HEK293 (cell line): ENCODE measurements around the gene HPRT1.

ENCODE experiments used
- CTCF ChIA-PET: fragments of 350-600 bp; formaldehyde crosslinking; extraction: SDS; loops from one replicate; lab custom pipeline; 2021; ENCODE audit warnings: antibody characterized with exemption; lab: Yijun Ruan, JAX
- POLR2A ChIA-PET: fragments of 300-600 bp; formaldehyde crosslinking; extraction: SDS; loops from one replicate; lab custom pipeline; 2020; ENCODE audit warnings: antibody characterized with exemption, inconsistent platforms; lab: Yijun Ruan, JAX
- H3K27ac ChIP-seq: fragments of 200-500 bp; sonication (Bioruptor generic); 2 replicates; pipeline ENCODE4 v1.5.1; 2014; ENCODE audit warnings: low read depth, low read length, control low read depth, inconsistent platforms; ENCODE audit errors: extremely low read depth
- H3K36me3 ChIP-seq, 2 experiments: fragments of 200-500 bp in 1 of 2; sonication (Bioruptor generic) in 1 of 2; 1 replicate in 1 of 2; 2 replicates in 1 of 2; pipeline ENCODE4 v1.5.1; 2014 to 2017; ENCODE audit warnings: inconsistent platforms in 2 of 2, low read length in 2 of 2; ENCODE audit not compliant: control insufficient read depth in 2 of 2, insufficient read depth in 1 of 2
- H3K4me1 ChIP-seq: fragments of 200-500 bp; sonication (Bioruptor generic); 2 replicates; pipeline ENCODE4 v1.5.1; 2014; ENCODE audit warnings: mild to moderate bottlenecking, low read length, inconsistent platforms; ENCODE audit not compliant: control insufficient read depth, insufficient read depth
- H3K4me3 ChIP-seq: 2 replicates; pipeline ENCODE4 v1.5.1; 2011; ENCODE audit warnings: low read depth, mild to moderate bottlenecking, control low read depth, low read length, moderate library complexity
- H3K9me3 ChIP-seq: fragments of 200-500 bp; sonication (Bioruptor generic); 2 replicates; pipeline ENCODE4 v1.5.1; 2014; ENCODE audit warnings: low read depth, low read length, inconsistent platforms; ENCODE audit not compliant: control insufficient read depth, insufficient read depth
- EGR2 ChIP-seq: fragments of 450-650 bp; formaldehyde crosslinking; IDR thresholded peaks from 2 replicates; pipeline ENCODE4 v1.5.1; 2016; ENCODE audit warnings: low read depth, missing biosample characterization, missing genetic modification characterization
- ELK4 ChIP-seq: IDR thresholded peaks from 2 replicates; pipeline ENCODE4 v1.6.1; 2011; ENCODE audit warnings: mild to moderate bottlenecking, low read depth, low read length, borderline replicate concordance
- GLIS1 ChIP-seq: fragments of 450-650 bp; formaldehyde crosslinking; IDR thresholded peaks from 2 replicates; pipeline ENCODE4 v1.5.1; 2016; ENCODE audit warnings: missing biosample characterization, missing genetic modification characterization
- HOXA7 ChIP-seq: sonication (generic); formaldehyde crosslinking; IDR thresholded peaks from 2 replicates; pipeline ENCODE4 v1.8.1; 2022; ENCODE audit warnings: missing genetic modification reagents, borderline replicate concordance
- PRDM6 ChIP-seq: fragments of 450-650 bp; formaldehyde crosslinking; IDR thresholded peaks from 2 replicates; pipeline ENCODE4 v1.5.1; 2017; ENCODE audit warnings: missing biosample characterization, missing genetic modification characterization
- SP7 ChIP-seq: fragments of 450-650 bp; formaldehyde crosslinking; IDR thresholded peaks from 2 replicates; pipeline ENCODE4 v1.5.1; 2016; ENCODE audit warnings: missing biosample characterization, missing genetic modification characterization
- TCF7L2 ChIP-seq: IDR thresholded peaks from 2 replicates; pipeline ENCODE4 v1.6.1; 2011; ENCODE audit warnings: low read depth, mild to moderate bottlenecking, inconsistent platforms, low read length, moderate library complexity, borderline replicate concordance
- TRIM28 ChIP-seq: IDR thresholded peaks from 2 replicates; pipeline ENCODE4 v1.6.1; 2011; ENCODE audit warnings: low read length, control low read depth, borderline replicate concordance
- WT1 ChIP-seq: fragments of 450-650 bp; formaldehyde crosslinking; IDR thresholded peaks from 2 replicates; pipeline ENCODE4 v1.5.1; 2016; ENCODE audit warnings: missing biosample characterization, missing genetic modification characterization
- ZBTB10 ChIP-seq: fragments of 450-650 bp; formaldehyde crosslinking; IDR thresholded peaks from 2 replicates; pipeline ENCODE4 v1.5.1; 2016; ENCODE audit warnings: missing biosample characterization, missing genetic modification characterization
- ZBTB17 ChIP-seq: fragments of 450-650 bp; formaldehyde crosslinking; IDR thresholded peaks from 2 replicates; pipeline ENCODE4 v1.5.1; 2016; ENCODE audit warnings: missing biosample characterization, missing genetic modification characterization
- ZBTB6 ChIP-seq: fragments of 450-650 bp; formaldehyde crosslinking; IDR thresholded peaks from 2 replicates; pipeline ENCODE4 v1.5.1; 2017; ENCODE audit warnings: missing biosample characterization, missing genetic modification characterization
- ZBTB7A ChIP-seq: fragments of 450-650 bp; formaldehyde crosslinking; IDR thresholded peaks from 2 replicates; pipeline ENCODE4 v1.5.1; 2016; ENCODE audit warnings: low read depth, missing biosample characterization, missing genetic modification characterization
- ZFHX2 ChIP-seq: fragments of 450-650 bp; formaldehyde crosslinking; conservative IDR thresholded peaks from 2 replicates; pipeline ENCODE4 v1.5.1; 2016; ENCODE audit warnings: missing biosample characterization, missing genetic modification characterization
- ZNF157 ChIP-seq: fragments of 450-650 bp; formaldehyde crosslinking; IDR thresholded peaks from 2 replicates; pipeline ENCODE4 v1.5.1; 2016; ENCODE audit warnings: missing biosample characterization, missing genetic modification characterization
- ZNF23 ChIP-seq: fragments of 450-650 bp; formaldehyde crosslinking; IDR thresholded peaks from 2 replicates; pipeline ENCODE4 v1.5.1; 2016; ENCODE audit warnings: missing biosample characterization, missing genetic modification characterization, borderline replicate concordance
- ZNF239 ChIP-seq: fragments of 450-650 bp; formaldehyde crosslinking; IDR thresholded peaks from 2 replicates; pipeline ENCODE4 v1.5.1; 2016; ENCODE audit warnings: missing biosample characterization, missing genetic modification characterization
- ZNF416 ChIP-seq: fragments of 450-650 bp; formaldehyde crosslinking; IDR thresholded peaks from 2 replicates; pipeline ENCODE4 v1.5.1; 2016; ENCODE audit warnings: missing biosample characterization, missing genetic modification characterization
- ZNF513 ChIP-seq: fragments of 450-650 bp; IDR thresholded peaks from 2 replicates; pipeline ENCODE4 v1.5.1; 2018; ENCODE audit warnings: missing biosample characterization, missing genetic modification characterization
- ZNF521 ChIP-seq: fragments of 450-650 bp; formaldehyde crosslinking; IDR thresholded peaks from 2 replicates; pipeline ENCODE4 v1.5.1; 2017; ENCODE audit warnings: missing biosample characterization, mild to moderate bottlenecking, missing genetic modification characterization
- ZNF555 ChIP-seq: fragments of 450-650 bp; formaldehyde crosslinking; conservative IDR thresholded peaks from 2 replicates; pipeline ENCODE4 v1.5.1; 2017; ENCODE audit warnings: missing biosample characterization, mild to moderate bottlenecking, missing genetic modification characterization, inconsistent platforms
- ZNF645 ChIP-seq: fragments of 450-650 bp; formaldehyde crosslinking; IDR thresholded peaks from 2 replicates; pipeline ENCODE4; 2016; ENCODE audit warnings: missing biosample characterization, missing genetic modification characterization
- ZNF654 ChIP-seq: fragments of 450-650 bp; formaldehyde crosslinking; IDR thresholded peaks from 2 replicates; pipeline ENCODE4 v1.5.1; 2016; ENCODE audit warnings: low read depth, missing biosample characterization, missing genetic modification characterization
- ZNF658 ChIP-seq: fragments of 450-650 bp; formaldehyde crosslinking; IDR thresholded peaks from 2 replicates; pipeline ENCODE4; 2016; ENCODE audit warnings: missing biosample characterization, missing genetic modification characterization
- ZNF837 ChIP-seq: fragments of 450-650 bp; formaldehyde crosslinking; IDR thresholded peaks from 2 replicates; pipeline ENCODE4 v1.5.1; 2016; ENCODE audit warnings: missing biosample characterization, missing genetic modification characterization
- ZXDB ChIP-seq: fragments of 450-650 bp; formaldehyde crosslinking; IDR thresholded peaks from 2 replicates; pipeline ENCODE4 v1.5.1; 2016; ENCODE audit warnings: missing biosample characterization, missing genetic modification characterization

HPRT1 gene

GRCh38 chrX:134542485-134542884 is 82.5 kb downstream of the HPRT1 start (continued):
- TF ChIP-seq WT1 (tag by site-specific recombination), result peak; percentile 49
- peak; percentile 75 for TF ChIP-seq ZBTB6 (tag by site-specific recombination)
- peak; percentile 60; the same call in 1 of the 2 replicates for TF ChIP-seq TCF7L2
- TF ChIP-seq SP7 (tag by site-specific recombination), result peak; percentile 28; the same call in 1 of the 2 replicates
- no peak for TF ChIP-seq ZNF654 (tag by site-specific recombination)
- TF ChIP-seq TRIM28, result peak; percentile 33; the same call in 1 of the 2 replicates
- TF ChIP-seq ZBTB17 (tag by site-specific recombination), result peak; percentile 52; the same call in 1 of the 2 replicates
- no peak for TF ChIP-seq ZNF157 (tag by site-specific recombination)
- TF ChIP-seq ELK4, result no peak
- TF ChIP-seq ZNF658 (tag by site-specific recombination), result no peak

- Histone ChIP-seq H3K4me3 (no peak overlapping the region), H3K4me1 (peaks cover 16% of the 10 kb centered on the region), H3K27ac (no peak overlapping the region), H3K9me3 (no peaks in the 10 kb centered on the region), H3K36me3 (peaks cover 0 to 16% of the 10 kb centered on the region in 2 experiments; a peak in 1 of 3 replicates)
- POLR2A ChIA-PET, result no interaction called here
- CTCF ChIA-PET, result interaction anchor here (1.1 kb wide), 1 partner anchor 23 kb away, joined by 5 read pairs; no protein-coding TSS in a partner anchor
- TF ChIP-seq ZNF416 (tag by site-specific recombination), result no peak
- no peak for TF ChIP-seq ZNF513 (tag by site-specific recombination)
- no peak for TF ChIP-seq ZBTB7A (tag by site-specific recombination)
- TF ChIP-seq HOXA7, result no peak
Observed at GRCh38 chrX:134543288-134543687, 83.3 kb downstream of the HPRT1 start.

- Histone ChIP-seq H3K4me1 (peaks cover 16% of the 10 kb centered on the region), H3K9me3 (no peaks in the 10 kb centered on the region), H3K4me3 (no peak overlapping the region), H3K27ac (no peak overlapping the region), H3K36me3 (peaks cover 0 to 16% of the 10 kb centered on the region in 2 experiments; a peak in 1 of 3 replicates)
- POLR2A ChIA-PET, result no interaction called here
- CTCF ChIA-PET, result no interaction called here
- TF ChIP-seq ZNF239 (tag by site-specific recombination) (no peak), PRDM6 (peak; percentile 69), GLIS1 (tag by site-specific recombination) (no peak), ZNF521 (tag by site-specific recombination) (no peak), WT1 (tag by site-specific recombination) (peak; percentile 56; the same call in 1 of the 2 replicates), ZFHX2 (tag by site-specific recombination) (no peak), ZNF645 (tag by site-specific recombination) (no peak), ZBTB10 (tag by site-specific recombination) (no peak), ZNF23 (tag by site-specific recombination) (no peak), ZXDB (tag by site-specific recombination) (no peak), ZNF555 (tag by site-specific recombination) (no peak), EGR2 (tag by site-specific recombination) (no peak), ZNF837 (tag by site-specific recombination) (no peak)
Observed at GRCh38 chrX:134544135-134544512, 84.2 kb downstream of the HPRT1 start.
